HG02938 (cell line): ENCODE results near the gene CIDEB.

ENCODE experiments used
- ATAC-seq: cut with Tn5 transposase; IDR thresholded peaks from one replicate; pipeline ENCODE4 v1.9.1; 2021; ENCODE audit warnings: mild to moderate bottlenecking, moderate library complexity; ENCODE audit not compliant: unreplicated experiment

The CIDEB gene

DNA sequence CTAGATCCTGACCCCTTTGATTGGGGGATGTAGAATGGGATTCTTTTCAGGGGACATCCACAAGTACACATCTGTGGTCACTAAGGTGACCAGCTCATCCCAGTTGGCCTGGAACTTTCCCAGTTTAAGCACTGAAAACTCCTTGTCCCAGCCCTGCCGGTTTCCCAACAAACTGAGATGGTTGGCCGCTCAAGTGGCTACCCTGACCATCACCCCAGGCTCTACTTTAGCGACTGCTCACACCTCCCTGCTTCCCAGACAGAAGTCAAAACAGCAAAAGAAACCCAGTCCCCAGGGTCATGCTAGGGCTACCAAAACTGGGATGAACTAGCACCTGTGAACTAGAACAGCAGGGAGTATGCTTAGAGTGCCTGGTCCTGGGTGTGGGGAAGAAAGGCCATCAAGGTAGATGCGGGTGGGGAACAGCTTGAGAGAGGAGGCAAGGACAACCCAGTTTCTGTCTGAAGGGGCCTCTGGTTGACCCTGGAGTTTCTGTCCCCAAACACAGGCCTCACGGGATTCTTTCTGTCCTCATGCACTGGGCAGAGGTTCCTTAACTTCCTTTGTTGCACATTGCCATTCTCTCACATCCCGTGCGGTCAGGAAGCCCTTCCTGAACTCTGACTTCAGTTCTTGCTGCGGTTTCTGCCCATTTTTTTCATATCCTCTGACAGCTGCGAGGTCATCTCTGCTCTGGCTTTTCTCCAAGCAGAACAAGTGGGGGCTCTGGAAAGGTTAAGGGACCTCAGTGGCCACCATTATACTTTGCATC is 5.1 kb upstream of the CIDEB start:
- no peak for ATAC-seq

DNA sequence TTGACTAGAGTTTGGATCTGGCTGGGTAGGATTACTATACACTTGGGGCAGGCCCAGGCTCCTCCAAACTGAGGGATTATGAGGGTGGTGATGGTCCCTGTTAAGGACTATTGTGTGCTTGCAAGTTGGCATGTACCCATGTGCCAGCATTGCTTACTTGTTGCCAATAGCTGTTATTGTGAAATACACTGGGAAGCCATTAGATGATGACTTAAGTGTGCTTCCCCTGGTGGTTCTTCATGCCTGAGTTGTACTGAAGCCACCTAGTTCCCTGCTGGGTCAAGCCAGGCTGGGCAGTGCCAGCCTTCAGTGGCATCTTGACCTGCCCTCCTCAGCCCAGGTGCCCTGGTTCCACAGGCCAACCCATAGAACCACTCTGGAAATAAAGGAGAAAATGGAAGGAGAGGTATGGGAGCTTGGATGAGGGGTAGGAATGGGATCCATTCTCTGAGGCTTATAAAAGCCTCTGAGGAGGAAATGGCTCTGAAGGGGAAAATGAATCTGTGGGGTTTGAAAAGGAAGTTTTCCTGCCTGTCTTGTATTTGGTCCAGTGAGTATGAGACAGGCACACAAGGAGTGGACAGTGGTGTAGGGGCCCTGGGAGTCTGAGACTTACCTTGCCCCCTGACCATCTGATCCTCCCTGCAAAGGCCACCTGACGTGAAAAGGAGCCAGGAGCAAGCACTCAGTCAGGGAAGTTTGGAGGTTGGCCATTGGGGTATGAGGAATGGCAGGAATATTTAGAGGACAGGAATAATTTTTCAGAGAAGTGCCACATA is 4.2 kb upstream of the CIDEB start:
- no peak for ATAC-seq

DNA sequence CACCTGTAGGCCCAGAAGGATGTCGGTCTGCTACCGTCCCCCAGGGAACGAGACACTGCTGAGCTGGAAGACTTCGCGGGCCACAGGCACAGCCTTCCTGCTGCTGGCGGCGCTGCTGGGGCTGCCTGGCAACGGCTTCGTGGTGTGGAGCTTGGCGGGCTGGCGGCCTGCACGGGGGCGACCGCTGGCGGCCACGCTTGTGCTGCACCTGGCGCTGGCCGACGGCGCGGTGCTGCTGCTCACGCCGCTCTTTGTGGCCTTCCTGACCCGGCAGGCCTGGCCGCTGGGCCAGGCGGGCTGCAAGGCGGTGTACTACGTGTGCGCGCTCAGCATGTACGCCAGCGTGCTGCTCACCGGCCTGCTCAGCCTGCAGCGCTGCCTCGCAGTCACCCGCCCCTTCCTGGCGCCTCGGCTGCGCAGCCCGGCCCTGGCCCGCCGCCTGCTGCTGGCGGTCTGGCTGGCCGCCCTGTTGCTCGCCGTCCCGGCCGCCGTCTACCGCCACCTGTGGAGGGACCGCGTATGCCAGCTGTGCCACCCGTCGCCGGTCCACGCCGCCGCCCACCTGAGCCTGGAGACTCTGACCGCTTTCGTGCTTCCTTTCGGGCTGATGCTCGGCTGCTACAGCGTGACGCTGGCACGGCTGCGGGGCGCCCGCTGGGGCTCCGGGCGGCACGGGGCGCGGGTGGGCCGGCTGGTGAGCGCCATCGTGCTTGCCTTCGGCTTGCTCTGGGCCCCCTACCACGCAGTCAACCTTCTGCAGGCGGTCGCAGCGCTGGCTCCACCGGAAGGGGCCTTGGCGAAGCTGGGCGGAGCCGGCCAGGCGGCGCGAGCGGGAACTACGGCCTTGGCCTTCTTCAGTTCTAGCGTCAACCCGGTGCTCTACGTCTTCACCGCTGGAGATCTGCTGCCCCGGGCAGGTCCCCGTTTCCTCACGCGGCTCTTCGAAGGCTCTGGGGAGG is 3.1 kb upstream of the CIDEB start, which contains the start of gene LTB4R:
Gene LTB4R, plus strand, starts transcription at position 857 of the 959 bp plus-strand sequence. CDS start 4,150 bp downstream, outside the sequence.
- ATAC-seq, result peak; percentile 57

DNA sequence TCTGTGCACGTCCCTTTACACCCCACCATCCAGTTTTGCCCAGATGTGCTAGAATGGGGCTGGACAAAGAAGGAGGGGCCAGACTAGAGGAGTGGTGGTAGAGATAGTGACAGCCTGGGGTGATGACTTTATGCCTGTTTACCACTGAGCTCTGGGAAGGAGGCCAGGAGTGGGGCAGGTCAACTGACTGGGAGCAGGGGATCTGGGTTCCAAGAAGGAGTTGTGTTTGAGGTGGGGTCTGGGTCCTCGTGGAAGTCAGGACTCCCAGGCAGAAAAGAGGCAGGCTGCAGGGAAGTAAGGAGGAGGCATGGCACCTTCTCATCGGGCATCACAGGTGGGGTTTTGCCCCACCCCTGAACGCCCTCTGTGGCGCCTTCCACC is 2.5 kb upstream of the CIDEB start:
- ATAC-seq, result no peak

DNA sequence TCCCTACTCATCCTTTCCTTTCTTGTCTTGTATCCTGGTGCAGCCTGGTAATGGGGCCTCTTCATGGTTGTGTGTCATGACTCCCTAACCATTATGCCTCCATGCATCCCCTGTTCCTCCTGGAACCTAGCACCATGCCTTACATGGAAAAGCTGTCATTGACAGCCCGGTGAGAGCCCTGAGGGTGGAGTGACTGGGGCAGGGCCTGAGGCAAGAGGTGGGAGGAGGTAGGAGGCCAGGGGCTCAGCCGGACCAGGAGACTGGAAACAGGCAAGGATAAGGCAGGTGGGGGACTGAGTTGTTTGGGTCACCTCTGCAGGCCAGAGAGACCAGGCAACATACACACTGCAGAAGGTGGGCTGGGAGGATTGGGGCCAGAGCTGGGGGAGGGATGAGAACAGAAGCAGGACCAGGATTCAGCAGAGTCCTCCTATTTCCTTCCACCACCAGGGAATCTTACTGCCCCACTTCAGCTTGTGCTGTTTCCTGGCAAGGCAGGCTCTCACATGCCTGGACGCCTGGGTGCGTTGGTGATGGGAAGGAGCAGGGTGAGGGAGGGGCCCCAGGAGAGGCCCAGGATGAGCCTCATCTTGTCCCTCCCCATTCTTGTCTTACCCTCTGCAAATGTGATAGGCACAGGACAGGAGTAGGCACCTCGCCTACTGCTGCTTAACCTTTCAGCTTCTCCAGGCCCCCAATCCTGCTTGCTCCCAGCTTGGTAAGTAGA is 1.9 kb upstream of the CIDEB start, which contains the start of gene LTB4R2:
Gene LTB4R2, plus strand, starts transcription at position 603 of the 727 bp plus-strand sequence. CDS start 525 bp downstream, outside the sequence.
- ATAC-seq, result no peak

DNA sequence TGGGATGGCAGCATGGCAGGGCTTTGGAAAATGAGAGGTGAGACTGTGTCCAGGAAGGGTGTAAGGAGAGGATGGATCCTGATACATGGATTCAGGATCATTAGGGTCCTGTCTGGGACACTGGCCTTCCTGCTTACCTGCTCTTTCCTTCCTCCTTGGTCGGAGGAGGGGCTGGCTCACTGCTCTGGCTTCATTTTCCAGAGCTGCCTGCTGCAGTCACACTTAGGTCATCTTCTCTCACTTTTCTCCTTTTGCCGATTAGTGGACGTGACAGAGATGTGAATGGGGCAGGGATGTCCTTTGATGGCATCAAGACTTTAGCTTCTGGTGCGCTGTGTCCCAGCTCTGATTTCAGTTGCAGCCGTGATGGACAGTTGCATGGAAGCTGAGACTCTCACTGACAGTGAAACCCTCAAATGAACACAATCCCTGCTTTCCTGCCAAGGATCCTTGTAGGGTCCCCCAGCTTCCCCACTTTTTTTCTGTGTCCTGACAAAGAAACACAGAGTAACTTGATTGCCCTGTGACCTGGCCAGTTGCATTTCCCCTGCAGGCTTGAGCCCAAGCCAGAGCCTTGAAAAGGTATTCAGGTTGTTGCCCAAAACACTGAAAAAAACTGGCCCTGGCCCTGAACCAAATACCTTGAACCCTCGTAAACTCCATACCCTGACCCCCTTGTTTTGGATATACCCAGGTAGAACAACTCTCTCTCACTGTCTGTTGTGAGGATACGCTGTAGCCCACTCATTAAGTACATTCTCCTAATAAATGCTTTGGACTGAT is 756 bp upstream of the CIDEB start:
- ATAC-seq, result no peak

DNA sequence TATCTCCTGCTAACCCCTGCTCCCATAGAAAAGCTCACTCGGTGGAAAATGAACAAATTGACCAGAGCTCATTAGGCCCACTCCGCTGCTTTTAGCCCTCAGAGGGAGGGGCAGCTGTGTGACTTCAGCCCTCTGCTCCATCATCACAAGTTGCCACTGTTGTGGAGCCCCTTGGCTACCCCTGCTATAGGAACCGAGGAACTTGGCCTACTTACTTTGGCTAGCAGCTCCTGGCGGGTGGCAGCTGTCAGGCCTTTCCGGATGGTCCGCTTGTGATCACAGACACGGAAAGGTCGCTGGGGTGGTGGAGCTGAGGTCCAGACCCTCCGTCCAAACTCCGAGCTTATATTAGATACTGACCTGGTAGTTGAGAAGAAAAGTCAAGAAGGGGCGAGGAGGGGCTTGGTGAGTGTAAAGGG is 612 bp downstream of the CIDEB start:
- ATAC-seq, result no peak

DNA sequence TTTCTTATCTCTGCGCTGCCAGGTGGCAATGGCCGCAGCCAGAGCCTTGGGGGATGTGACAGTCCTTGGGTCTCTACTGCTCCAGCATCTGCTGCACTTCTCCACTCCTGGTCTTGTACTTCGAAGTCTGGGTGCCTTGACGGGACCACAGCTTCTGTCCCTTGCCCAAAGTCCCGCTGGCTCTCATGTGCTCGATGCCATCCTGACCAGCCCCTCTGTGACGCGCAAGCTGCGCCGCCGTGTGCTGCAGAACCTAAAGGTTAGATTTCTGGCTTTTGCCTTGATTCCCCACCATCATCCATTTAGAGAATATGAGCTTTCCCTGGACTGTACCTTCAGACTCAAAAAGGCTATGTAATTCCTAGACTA is 3.8 kb downstream of the CIDEB start:
- no peak for ATAC-seq

DNA sequence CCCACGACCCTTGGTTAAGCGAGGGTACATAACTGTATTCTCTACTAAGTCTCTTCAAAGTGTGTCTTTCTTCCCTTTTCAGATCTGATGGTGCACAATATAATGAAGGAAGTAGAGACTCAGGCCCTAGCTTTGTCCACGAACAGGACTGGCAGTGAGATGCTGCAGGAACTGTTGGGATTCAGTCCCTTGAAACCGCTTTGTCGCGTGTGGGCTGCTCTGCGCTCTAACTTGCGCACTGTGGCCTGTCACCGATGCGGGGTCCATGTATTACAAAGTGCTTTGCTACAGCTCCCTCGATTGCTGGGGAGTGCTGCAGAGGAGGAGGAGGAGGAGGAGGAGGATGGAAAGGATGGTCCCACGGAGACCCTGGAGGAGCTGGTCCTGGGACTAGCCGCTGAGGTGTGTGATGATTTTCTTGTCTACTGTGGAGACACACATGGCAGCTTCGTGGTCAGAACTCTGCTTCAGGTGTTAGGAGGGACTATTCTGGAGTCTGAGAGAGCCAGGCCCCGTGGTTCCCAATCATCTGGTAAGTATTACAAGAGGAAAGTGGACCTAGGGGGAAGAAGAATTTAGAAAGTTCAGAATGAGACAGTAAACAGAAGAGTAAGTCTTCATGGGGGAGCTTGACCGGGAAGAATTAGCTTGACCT is 7.3 kb downstream of the CIDEB start:
- ATAC-seq, result no peak

DNA sequence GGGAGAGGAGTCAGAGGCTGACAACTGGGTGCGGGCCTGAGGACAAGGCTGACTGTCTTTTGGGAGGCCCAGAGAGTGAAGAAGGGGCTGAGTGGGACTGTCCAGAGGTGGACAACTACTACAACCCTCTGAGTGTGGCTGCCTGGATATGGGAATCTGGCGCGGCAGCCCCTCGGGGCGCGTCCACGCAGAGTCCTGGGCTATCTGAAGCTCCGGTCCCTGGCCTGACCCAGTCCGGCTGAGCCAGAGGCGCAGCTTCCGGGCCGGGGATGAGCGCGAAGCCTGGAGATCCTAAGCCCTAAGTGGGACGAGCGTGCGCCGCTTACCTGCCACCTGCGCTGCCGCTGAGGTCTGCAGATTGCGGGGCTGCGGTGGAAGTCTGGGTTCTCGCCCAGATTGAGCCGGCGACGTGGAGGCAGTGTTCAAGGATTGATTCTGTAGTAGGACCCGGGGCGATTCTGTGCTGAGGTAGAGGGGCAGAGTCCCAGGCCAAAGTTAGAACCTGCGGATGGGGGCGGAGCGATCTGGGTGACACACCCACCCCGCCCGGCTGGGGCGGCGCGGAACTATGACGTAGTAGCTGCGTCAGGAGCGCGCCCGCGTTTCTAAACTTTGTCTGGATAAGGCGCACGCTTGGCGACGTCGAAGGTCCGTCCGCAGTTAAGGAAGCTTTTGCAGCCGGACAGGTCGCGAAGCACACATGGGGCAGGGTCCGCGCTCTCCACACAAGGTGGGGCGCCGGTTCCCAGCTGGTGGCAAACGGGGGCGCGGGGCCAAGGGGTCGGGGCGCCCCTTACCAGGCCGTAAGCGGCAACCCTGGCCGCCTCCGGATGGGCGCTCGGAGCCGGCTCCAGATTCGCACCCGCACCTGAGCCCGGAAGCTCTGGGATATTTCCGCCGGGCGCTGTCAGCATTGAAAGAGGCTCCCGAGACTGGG is 8.3 kb downstream of the CIDEB start, which contains the start of the genes DHRS1 and NOP9:
Gene DHRS1, minus strand, starts transcription at position 526 of the 937 bp plus-strand sequence. CDS start 674 bp downstream, outside the sequence.
Gene NOP9, plus strand, starts transcription at position 596 of the 937 bp plus-strand sequence. Its CDS starts 105 bp downstream, at position 701.
- peak; percentile 63 for ATAC-seq

DNA sequence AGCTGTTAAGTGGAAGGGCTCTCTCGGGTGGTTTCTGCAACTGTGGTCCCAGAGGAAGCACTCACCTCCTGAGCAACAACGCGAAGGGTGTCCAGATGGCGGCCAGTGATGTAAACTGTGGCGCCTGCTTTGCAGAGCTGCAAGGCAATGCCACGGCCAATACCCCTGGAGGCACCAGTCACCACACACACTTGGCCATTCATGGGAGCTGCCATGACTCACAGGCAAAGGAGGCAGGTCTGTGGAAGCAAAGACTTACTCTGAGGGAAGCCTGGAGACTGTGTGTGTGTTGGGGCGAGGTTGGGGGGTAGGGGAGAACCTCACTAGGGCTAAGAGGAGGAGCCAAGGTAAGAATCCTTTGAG is 8.9 kb downstream of the CIDEB start:
- no peak for ATAC-seq

DNA sequence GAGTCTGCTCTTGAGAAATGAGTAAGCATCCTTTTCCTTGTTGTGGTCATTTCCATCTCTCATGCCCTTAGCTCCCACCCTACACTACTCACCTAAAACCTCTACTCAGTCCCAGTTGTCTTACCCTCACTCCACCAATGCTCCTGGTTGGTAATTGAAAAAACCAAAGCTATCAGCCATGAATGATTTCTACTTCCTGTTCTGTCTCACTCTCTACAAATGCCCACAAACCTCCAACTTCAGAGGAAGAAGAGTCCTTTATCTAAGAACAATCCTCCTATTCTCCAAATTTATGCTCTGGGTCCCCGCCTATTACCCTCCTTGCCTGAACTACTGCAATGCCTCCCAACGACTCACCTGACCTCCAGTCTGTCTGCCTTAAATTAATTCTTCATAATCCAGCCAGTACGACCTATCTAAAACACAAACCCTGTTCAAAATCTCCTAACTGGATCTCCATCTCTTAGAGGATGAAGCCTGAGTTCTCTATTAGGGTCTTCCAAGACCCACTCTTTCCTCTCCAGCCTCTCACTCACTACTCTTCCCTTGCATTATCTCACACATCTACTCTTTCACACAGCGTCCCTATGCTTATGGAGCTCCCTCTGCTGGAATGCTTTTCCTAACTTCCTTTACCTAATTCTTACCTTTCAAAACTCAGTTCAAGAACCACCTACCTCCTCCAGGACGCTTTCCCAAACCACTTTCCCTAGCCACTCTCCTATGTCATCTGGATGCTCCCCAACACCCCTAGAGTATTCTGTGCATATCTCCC is 10.4 kb downstream of the CIDEB start:
- peak; percentile 10 for ATAC-seq

DNA sequence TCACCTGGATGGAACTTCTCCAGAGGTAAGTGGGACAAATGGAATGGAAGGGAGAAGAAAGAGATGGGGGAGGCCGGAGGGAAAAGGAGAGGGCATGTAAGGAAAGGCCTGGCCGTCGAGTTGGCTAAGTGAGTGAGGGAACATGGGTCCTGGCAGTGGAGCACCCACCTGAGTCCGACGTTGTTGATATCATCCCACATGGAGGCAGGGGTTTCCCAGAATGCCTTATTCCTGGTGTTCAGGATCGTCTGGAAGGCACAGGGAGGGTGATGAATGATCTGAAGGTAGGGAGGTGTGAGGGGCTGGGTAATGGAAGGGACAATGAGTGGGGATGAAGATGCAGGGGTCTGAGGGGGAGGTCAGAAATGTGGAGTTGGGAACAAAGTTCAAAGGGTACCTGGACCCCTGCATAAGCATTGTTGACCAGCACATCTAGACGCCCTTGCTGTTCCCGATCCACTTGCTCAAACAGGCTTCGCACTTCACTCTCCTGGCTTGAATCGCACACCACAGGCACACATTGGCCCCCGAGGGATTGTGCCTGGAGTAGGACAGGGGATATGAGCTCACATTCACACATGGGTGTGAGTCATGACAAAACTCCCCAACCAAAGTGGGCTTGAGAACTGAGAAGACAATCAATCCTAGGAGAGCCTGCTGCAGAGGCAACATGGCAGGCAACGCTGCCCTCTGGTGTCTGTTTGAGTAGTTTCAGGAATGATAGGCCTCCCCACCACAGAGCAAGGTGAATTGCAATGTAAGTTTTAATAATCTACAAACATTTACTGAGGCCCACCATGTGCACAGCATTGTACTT is 11.2 kb downstream of the CIDEB start:
- peak; percentile 49 for ATAC-seq

DNA sequence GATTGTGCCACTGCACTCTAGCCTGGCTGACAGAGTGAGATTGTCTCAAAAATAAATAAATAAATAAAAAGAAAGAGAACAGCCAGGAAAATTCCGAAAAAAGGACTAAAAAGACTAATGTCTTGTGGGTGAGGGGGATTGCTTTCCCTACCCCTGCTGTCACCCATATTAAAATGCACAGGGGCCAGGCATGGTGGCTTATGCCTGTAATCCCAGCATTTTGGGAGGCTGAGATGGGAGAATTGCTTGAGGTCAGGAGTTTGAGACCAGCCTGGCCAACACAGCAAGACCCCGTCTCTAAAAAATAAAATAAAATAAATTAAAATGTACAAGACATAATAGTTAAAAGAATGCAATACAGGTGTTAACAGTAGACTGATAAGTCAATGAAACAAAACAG is 14.3 kb downstream of the CIDEB start:
- ATAC-seq, result no peak

DNA sequence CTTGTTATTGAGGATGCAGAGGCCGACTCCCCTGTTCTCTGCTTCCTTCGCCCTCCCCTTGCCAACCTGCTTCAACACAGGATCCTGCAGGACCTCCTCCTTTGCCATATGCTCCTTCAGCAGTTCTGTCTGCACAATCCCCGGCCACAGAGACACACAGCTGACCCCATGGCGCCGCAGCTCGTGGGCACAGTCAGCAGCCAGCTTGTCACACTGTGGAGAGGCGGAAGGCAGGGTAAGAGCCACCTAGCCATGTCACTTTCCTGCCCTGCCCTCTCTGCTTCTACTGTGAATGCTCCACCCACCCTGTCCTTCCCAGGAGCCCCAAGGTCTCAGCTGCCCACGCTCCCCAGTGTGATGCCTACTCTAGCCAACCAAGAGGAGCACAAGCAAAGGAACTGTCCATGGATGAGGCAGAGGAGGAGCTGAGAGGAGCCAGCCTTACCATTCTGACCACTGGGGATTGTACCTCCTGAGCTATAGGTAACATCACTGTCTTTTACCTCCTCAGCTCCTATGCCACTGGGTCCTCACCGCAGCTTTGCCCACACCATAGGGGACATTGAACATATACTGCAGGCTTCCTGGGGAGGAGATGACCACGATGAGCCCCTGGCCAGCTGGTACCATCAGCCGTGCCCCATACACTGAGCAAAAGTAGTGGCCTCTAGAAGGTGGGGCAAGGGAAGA is 15.5 kb downstream of the CIDEB start:
- no peak for ATAC-seq
